Right forelimb (tissue), 1 donor: ENCODE data around the gene COL9A2.

Source experiments
- DNase-seq: peaks from one replicate; pipeline ENCODE4 v3.0.0-alpha.2; 2018

The COL9A2 gene

DNA sequence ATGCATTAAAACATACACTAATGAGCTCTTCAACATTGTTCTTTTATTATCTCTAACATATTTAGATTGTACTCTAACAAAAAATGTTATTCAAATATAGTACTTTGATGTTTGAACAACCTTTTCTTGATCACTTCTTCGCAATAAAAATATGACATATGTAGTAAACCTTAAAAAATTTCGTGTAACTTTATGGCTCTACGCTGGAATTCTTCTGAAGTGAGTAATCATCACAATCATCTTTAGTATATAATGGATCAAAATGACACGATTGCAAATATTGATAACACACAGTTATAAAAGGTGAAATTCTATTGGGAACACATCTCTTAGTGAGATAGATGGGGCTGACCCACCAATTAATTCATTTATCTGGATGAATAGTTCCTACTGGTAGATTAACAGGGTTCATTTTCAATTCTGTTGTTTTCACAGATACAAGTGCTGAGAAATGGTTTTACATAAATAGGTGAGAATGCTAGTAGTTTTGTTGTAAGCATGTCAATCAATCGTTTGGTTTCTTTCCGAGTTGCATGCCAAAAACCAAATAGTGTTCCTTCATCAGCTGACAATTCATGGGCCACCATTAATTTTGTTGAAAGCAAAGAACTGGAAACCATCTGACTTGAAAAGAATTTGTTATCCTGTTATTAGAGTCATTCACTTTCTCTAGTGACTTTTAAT lies 60.5 kb downstream of the COL9A2 start:
- no peak for DNase-seq

DNA sequence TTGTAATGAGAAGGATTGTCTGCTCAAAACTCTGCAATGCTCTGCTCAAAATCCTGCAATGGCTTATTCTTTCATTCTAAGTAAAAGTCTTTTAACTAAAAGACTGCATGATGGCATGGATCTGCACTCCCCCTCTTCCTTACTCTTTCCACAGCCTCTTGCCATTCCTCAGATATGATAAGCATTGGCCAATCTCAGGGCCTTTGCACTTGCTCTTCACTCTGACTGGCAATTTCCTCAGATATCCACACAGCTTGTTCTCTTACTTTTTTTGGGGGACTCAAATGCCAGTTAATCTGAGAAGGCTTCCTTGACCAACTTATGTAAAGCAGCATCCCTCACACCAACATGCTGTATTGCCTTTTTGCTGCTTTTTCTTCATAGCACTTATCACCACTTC lies 61.9 kb downstream of the COL9A2 start:
- DNase-seq: no peak

GRCh38 chr1:40252601-40253000 lies 64.5 kb downstream of the COL9A2 start:
- DNase-seq: no peak

DNA sequence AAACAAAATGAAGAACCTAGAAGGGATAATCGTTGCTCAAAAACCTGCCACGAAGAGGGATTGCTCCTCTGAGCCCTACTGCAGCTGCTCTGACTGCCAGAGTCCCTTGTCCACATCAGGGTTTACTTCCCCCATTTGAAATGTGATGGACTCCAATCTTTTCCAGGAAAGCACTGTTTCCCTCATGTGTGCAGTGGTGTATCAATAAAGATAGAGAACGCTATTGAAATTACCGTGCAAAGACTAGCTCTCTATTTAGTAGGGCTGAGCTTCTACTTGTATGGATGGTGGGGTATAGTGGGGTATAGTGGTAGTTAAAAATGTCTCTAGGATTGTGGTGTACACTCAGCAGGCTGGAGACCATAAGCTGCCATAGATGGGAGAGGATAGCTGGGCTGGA lies 65.6 kb downstream of the COL9A2 start:
- no peak for DNase-seq
